NT2/D1 (cell line): ENCODE measurements around the gene CDON.

ENCODE experiments used
- SUZ12 ChIP-seq: IDR thresholded peaks from 2 replicates; pipeline ENCODE4 v1.6.1; 2011; ENCODE audit not compliant: insufficient read length, insufficient read depth; ENCODE audit errors: extremely low read depth
- YY1 ChIP-seq: IDR thresholded peaks from 2 replicates; pipeline ENCODE4 v1.6.1; 2011; ENCODE audit not compliant: insufficient read length, insufficient read depth

GRCh38 chr11:125980436-125980835 is 82.2 kb downstream of the CDON start:
- TF ChIP-seq SUZ12 (no peak), YY1 (no peak)
